Measurements from ENCODE around the gene SYT5. TPM values are rescaled to one million over a fixed set of nuclear protein-coding genes. Genes with fewer than 3 reads are reported as not detected.

The SYT5 gene
- total RNA-seq, 1 experiment from 2014 or later, result 4.5 TPM

DNA sequence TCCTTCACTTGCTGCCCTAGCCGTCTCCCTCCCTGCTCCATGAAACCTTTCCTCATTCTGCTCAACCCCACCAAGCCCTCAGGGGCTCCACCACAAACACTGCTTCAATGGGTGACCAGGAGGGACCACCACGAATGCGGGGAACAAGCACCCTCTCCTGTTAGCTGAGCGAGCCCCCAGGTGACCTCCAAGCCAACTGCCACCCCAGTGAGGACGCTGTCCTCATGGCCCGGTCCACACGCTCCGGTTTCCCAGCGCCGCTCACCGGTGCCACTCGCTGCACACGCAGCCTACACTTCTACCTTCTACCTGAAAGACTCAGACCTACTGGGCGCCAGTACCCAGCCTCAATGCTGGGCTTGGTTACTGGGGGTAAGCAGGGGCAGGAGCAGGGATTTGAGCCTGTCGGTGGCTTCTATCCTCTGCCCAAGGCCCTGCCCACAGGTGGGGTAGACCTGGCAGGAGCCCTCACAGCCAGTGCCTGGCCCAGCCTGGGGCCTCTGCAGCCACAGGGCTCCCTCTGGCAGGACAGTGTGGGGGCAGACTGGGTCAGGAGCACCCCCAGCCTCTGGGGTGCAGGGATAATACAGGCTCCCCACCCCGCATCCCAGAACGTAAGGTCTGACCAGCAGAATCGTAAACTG lies 49.2 kb upstream of the SYT5 start:
- Histone ChIP-seq H3K4me2 (ENCODE audit: insufficient read depth, insufficient read length, low read length) (no peak overlapping the region), H3T11ph (ENCODE audit: low read length) (no peak overlapping the region), H3K79me2 (ENCODE audit: insufficient read depth, low read length) (no peaks in the 10 kb centered on the region), H4K91ac (ENCODE audit: insufficient read length, low read depth, low read length) (no peak overlapping the region), H2AFZ (ENCODE audit: low read length) (no peak overlapping the region), H3K4ac (ENCODE audit: low read depth, low read length) (no peak overlapping the region), H2BK5ac (ENCODE audit: insufficient read length, low read length) (no peak overlapping the region), H2BK12ac (ENCODE audit: insufficient read length, low read depth, low read length) (no peak overlapping the region), H3K4me1 (ENCODE audit: insufficient read depth, low read length) (no peaks in the 10 kb centered on the region), H3K9ac (ENCODE audit: extremely low read depth, insufficient read length, low read length) (no peak overlapping the region), H3K9me3 (ENCODE audit: control insufficient read depth, low read depth, low read length) (no peaks in the 10 kb centered on the region), H3K23me2 (ENCODE audit: insufficient read length, low read depth, low read length, poor library complexity, severe bottlenecking) (no peaks in the 10 kb centered on the region), H2BK15ac (ENCODE audit: low read depth, low read length) (no peak overlapping the region), H2AK5ac (ENCODE audit: insufficient read length, low read length) (no peak overlapping the region), H4K20me1 (ENCODE audit: control insufficient read depth, insufficient read depth, insufficient read length) (no peaks in the 10 kb centered on the region), H3K23ac (ENCODE audit: insufficient read length, low read depth, low read length) (no peak overlapping the region), H2BK120ac (ENCODE audit: low read depth, low read length, poor library complexity, severe bottlenecking) (no peak overlapping the region), H3K56ac (ENCODE audit: insufficient read length, low read depth, low read length) (no peak overlapping the region), H2BK20ac (ENCODE audit: low read depth, low read length, poor library complexity, severe bottlenecking) (no peak overlapping the region), H3K14ac (ENCODE audit: insufficient read depth, low read length) (no peak overlapping the region), H3K27ac (ENCODE audit: insufficient read length, low read depth, low read length) (no peak overlapping the region), H4K5ac (ENCODE audit: insufficient read length, low read depth, low read length) (no peak overlapping the region), H4K8ac (replicated peaks; ENCODE audit: insufficient read length, low read depth, low read length) (no peak overlapping the region), H3K79me1 (ENCODE audit: insufficient read depth, low read depth, low read length, poor library complexity, severe bottlenecking) (no peaks in the 10 kb centered on the region), H3K18ac (ENCODE audit: insufficient read length, low read depth, low read length) (no peak overlapping the region), H3K27me3 (ENCODE audit: insufficient read depth, low read length) (no peaks in the 10 kb centered on the region)
- WGBS (ENCODE audit: extremely low coverage, insufficient read length, low lambda C conversion rate), result no CpG with 5 or more reads among the region's 18 CpGs
- H3K4me3 Mint-ChIP-seq, result no peak overlapping the region
- H3K27ac Mint-ChIP-seq, result no peak overlapping the region
- no peaks in the 10 kb centered on the region for H3K9me3 Mint-ChIP-seq
- no peaks in the 10 kb centered on the region; the same call in 1 of the 2 replicates for H3K27me3 Mint-ChIP-seq (ENCODE audit: low read depth)
- TF ChIP-seq, protein P1, sequence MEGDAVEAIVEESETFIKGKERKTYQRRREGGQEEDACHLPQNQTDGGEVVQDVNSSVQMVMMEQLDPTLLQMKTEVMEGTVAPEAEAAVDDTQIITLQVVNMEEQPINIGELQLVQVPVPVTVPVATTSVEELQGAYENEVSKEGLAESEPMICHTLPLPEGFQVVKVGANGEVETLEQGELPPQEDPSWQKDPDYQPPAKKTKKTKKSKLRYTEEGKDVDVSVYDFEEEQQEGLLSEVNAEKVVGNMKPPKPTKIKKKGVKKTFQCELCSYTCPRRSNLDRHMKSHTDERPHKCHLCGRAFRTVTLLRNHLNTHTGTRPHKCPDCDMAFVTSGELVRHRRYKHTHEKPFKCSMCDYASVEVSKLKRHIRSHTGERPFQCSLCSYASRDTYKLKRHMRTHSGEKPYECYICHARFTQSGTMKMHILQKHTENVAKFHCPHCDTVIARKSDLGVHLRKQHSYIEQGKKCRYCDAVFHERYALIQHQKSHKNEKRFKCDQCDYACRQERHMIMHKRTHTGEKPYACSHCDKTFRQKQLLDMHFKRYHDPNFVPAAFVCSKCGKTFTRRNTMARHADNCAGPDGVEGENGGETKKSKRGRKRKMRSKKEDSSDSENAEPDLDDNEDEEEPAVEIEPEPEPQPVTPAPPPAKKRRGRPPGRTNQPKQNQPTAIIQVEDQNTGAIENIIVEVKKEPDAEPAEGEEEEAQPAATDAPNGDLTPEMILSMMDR (conservative IDR thresholded peaks at IDR 0.05), result no peak
- H3K4me1 Mint-ChIP-seq, result peaks cover 0 to 6% of the 10 kb centered on the region in 2 experiments; a peak in 2 of 4 replicates
- no peak for DNase-seq
- H3K36me3 Mint-ChIP-seq (ENCODE audit: insufficient read depth in 1 of 3, low read depth in 3 of 3), result peaks cover 10 to 38% (median 37%) of the 10 kb centered on the region in 3 experiments; a peak in 6 of 7 replicates

Data from H9 (cell line).